H1 (cell line): ENCODE results near the gene MNX1.

ENCODE experiments used
- BRCA1 ChIP-seq: IDR thresholded peaks from 2 replicates; pipeline ENCODE4 v1.6.1; 2012; ENCODE audit warnings: low read depth, low read length, improper control_type of control experiment
- POLR2A ChIP-seq, 2 experiments: IDR thresholded peaks; 1 replicate in 1 of 2; 2 replicates in 1 of 2; pipeline ENCODE4 v1.6.1; 2011; ENCODE audit warnings: low read depth in 2 of 2, low read length in 2 of 2, mild to moderate bottlenecking in 2 of 2; ENCODE audit errors: control extremely low read depth in 1 of 2

DNA sequence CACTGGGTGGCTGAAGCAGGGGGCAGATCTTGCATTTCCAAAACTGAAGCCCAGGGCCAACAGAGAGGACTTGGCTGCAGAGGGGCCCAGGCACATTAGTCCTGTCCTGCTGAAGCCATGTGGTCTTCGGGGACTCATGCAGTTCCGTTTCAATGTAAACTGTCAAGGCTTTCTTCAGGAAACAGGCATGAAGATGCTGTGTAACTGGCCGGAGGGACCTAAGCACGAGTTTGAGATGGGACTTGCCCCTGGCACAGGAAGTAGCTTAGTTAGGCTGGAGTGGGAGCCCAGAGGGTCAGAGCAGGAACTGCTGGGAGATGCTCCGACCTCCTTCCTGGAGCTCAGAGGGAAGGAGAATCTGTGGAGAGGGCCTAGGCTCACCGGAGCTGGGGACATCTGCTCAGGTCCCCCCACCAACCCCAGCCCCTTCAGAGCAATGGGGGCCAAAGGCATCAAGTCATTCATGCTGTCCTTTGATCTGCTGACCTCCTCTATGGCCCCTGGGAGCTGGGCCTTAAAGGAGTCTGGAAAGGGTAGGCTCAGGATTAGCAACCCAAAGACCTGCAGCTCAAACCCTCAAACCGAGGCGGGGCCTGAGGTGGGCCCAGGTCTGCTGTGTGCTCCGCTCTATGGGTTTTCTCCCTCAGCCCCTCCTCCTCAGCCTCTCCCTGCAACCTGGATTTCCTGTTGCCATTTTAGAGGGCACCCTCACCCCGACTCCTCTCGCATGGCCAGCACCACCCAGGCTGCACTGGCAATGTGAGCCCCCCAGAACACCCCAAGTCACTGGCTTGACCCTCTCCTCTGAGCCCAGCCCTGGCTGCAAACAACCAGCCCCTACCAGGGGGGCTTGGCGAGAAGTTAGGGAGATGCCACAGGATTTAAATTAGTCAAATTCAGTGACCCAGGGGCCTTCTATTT is 4.4 kb upstream of the MNX1 start:
- no peak for TF ChIP-seq BRCA1
- no peak for TF ChIP-seq POLR2A (IDR thresholded peaks at IDR 0.05; ENCODE audit: control extremely low read depth in 1 of 2, low read depth in 2 of 2, low read length in 2 of 2)
